ENCODE measurements around the gene SLC9C1.
A peak's percentile ranks its signal among the peaks of the same experiment; 100 is the strongest.

SLC9C1 gene

DNA sequence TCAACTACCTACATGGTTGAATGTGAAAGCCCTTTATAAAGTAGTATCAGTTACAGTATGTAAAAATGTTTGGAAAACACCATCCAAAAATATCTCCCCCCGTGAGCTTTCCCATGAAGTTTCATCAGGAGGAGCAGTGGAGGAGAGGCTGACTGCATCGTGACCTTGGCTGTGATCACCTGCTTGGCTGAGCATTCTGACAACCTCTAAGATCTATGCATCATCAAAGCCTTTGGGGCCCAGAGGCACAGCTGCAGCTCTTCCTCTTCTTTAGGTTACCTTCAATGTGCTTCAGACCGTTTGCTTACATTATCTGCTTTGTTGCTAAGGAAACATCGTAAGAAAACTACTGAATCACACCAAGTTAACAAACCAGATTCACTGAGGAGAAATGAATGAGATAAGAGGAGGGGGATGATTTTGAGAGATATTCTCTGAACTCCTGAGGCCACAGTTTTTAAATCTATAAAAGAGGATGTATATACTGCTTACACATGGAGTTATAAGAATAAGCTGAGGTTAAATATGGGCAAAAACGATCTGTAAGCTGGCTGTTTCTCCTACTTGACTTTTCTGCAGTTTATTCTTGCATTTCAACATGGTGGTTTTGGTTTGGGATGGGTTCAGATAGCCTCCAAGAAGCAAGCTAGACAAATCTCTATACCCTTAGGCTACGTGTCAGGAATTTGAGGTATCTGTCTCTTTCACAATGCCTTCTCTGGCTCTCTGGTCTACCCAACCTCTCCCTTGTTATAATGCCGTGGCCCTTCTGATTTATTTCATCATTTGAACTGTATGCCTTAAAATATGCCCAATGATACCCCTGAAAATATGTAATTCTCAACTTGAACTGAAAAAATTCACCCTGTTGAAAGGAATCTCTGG, 164.9 kb downstream of the SLC9C1 start:
- DNase-seq, result no peak

DNA sequence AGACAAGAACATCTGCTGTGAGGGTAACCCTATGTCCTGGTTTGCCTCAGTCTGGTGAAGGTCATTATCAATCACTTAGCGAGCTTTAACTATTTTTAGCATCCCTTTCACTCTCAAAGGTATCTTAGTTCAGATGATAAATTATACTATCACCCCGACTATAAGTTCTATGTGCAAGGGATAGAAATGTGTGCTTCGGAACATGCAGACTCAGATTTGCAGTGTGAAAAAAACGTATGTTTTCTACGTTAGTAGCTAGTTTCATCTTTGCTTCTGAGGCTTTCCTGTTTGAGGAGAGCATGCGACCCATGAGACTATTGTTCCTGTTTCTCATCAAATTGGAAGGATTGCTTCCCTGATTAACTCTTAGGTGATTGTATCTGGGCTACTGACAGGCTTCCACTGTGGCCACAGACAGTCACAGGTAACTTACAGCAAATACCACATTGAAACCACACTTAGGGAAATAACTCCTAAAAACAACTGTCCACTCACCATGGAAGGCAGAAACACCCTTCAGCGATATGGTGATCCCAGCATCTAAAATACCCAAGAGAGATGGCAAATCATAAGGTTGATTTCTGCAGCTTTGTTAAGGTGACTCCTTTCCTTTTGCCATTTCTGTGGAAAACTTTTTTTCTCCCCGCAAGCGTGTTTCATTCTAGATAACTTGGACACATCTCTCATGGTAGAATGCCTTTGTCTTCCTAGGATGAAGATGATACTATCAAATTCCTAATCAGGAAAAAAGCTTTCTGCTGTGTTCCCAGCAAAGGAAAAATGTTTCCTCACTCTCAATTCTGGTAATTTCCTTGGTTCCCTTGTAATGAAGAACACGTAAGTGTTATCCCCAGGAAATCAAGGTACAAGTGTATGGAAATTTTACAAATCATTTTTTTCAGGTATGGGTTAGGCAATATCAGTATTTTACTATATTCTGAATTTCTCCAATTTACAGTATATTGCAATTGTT, 166.2 kb downstream of the SLC9C1 start:
- DNase-seq, result no peak

DNA sequence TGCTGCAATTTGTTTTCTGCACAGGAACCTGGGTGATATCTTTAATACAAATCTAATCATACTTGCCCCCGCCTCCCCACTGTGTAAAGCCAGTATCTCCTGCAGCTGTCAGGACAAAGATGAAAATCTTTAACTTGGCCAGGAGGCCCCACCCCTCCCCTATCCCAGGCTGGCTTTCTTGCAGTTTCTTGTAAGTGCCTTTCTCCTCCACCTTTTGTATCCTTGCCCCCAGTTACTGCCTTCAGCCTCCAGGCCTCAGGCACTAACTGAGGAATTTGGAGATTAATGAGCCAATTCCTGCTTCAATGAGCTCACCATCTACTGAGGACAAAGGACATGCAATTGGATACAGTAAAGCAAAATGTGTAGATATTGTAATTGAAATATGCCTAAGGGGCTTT, 167.5 kb downstream of the SLC9C1 start:
- no peak for DNase-seq

DNA sequence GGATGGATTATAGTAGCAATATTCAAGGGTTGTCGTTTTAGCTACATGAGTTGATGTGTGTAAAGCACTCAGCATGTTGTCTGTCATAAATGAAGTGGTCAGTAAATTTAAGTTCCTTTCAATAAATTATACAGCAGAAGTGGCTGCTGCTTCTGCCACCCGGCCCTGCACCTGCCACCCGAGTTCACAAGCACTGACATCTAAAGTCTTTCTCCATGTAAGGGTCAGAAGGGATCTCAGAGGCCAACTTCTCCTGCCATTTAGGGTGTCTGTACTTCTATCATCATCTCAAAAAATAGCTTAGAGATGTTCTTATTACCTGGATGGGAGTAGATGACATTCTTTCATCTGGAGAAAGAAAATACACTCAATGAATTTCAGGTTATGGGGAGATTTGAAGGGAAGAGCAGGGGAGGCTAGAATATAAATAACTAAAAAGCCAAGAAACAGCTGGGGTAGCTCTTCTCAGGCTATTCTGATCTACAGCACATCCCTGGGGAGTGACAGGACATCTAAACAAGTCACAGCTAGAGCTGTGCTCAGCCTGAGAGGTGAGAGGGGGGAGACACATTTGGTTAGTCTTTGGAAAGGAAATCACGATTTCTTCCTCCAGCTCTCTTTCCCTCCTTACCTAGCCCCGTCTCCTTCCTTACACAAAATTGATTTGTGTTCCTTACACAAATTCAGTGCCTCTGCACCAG, 169.0 kb downstream of the SLC9C1 start:
- DNase-seq, result no peak

DNA sequence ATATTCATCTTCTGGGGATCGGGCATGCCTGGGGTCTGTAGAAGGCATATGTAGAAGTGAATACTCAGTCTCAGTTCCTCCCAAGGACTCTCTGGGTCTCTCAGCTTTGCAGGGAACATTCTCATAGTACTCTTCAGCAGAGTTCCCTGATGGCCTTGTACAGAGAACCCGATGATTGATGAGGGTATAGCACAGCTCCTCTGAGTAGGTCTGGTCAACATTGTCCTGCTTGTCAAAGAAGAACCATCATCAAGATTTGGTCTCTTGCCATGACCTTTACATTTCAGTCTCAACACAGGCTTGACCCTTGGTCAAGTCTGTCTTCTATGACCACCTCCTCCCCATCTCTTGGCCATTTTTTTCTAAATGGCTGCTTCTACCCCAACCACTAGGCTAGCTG, 170.5 kb downstream of the SLC9C1 start:
- DNase-seq, result no peak

DNA sequence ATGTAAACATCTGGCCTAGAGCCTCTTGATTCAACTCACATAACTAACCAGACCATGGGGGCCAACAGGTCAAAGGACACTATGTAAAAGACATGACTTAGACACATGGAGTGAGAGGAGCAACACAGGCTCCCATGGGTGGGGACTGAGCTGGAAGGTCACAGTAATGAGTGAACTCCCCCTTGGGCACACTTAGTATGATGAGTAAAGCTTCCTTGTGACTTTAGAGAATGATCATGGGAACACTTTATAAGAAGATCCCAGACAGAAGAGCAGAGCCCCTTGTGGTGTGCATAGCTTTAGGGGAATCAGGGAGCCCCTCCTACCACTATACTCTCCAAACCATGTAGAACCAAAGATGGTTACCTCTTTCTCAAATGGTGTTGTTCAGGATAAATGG, 171.1 kb downstream of the SLC9C1 start:
- no peak for DNase-seq

DNA sequence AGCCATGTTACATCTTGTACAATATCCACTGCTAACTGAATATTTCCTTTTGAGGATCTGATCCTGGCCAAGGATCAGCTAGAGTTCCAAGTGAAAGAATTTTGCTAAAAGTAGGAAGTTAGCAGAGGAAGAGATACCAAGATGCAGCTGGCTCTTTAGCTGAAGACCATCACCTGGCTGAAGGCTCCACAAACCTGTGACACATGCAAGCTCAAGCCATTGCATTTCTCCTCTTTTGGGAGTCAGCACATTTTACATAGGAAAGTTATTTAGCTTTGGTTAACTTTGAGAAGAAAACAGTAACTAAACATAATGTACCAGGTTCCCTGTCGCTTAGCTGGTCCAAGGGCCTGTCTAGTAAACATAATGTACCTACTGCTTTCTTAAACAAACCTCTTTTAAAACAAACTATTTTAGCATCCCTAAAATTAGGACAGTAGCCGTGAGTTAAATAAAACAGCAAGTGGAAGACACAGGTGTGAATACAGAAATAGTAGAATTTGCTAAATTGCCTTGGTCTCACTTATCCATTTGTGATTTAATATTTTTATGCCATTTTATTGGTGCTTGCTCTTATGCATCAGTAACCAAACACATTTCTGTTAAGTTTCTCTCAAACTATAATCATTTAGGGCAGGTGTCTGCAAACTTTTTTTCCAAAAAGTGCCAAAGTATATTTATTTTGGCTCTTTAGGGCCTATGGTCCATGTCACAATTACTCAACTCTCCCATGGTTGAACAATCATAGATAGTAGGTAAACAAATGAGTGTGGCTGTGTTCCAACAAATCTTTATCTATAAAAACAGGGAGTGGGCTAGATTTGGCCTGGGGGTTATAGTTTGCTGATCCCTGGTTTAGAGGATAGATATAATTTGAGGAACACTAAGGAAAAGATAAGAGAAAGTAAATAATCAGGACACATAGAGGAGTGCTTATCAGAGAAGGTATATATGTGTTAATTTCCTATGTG, 172.2 kb downstream of the SLC9C1 start:
- DNase-seq, result no peak

DNA sequence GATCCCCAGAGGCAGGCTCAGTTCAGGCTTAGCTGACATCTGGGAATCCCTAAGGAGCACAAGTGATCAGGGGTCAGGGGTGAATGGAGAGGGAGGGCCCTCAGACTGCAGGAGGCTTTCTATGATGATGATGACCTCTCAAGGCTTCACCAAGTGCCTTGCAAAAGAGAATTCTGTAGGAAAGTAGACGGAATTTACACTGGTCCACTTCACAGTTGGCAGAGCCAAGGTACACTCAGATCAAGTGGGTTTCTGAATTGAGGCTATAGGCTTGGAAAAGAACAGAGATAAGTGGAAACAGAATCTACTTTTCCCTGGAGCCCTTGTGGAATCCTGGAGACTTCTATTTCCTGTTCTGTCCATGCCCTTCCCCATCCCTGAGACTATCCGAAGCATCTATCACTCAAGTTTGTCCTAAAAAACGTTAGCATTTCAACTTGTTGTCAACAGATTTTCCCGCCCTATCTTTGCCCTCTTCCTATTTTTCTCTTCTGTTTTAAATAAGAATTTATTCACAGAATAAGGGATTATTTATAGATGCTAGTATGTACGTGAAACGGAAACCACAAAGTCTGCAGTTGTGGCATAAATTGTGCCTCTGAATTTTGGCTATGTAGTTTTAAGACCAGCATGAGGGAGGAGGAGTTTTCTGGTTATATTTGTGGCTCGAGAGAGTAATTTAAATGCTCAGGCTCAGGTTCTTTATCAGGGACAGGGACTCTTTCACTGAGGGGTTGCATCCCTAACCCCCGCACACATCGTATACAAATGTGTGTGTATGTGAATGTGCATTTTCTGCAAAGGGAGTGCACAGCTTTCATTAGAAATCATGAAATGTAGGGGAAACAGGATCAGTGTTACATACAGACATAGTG, 173.8 kb downstream of the SLC9C1 start:
- DNase-seq, result peak; percentile 35

DNA sequence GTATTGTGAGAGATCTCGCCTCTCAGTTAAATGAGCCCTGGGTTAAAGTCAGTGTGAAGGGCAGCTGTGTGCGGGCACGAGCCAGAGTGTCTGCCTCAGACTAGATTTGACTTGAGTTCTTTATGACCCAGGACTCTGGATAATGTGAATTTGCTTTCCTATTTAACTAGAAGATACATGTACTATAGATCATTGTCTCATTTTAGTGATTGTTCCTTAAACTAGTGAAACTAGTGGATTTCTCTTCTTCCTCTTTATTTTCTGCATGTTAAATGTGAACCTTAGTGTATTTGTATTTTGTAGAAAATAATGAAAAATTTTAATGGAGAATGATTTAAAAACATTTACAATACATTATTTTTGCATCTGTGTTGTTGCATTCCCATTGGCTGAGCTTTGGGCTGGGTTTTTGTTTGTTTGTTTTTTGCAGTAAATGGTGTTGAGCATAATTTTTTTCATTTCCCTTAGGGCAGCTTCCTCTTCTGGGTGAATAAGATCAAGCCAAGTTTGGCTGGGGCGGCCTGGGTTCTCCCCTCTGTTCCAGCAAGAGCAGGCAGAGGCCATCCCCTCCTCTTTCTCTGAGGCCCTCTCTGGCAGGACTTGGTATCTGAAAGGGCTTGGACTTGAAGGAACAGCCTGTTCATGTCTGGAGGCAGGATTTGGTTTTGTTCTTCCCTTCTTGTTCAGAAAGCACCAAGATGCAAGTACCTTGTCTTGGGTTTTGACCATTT, 176.0 kb downstream of the SLC9C1 start:
- DNase-seq, result no peak

DNA sequence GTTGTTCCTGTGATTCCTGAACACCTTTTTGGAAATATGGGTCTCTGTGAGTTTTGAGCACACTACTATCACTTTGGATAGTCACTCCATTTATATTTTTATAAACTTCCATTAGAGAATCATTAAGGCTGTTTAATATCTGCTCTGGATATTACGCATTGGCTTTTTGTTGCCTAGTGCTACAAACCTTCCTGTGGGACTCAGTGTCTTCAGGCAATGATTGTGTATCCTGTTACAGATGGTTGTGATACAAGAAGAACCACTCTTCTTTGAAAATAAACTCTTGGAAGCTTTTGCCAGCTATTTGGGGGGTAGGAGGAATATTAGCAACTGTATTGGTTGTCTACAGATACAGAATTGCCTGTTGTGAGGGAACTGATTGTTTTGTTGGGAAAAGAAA, 176.6 kb downstream of the SLC9C1 start:
- no peak for DNase-seq

DNA sequence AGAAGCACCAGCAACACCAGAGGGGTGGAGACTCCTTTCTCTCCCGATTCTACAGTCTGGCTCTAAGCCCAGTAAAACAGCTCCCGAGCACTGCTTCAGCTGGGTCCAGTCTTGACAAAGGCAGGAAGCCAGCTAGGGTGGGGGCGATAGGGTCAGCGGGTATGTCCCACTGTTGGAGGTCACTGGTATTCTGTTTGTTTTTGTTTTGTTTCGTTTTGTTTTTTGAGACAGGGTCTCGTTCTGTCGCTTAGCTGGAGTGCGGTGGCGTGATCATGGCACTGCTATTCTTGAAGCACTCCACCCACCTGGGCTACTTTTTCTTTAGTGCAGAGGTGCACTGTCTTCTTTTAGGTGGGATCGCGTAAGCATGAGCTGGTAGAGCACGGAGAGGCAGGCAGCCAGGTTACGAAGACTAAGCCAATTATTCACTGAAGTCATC, 177.2 kb downstream of the SLC9C1 start:
- peak; percentile 31 for DNase-seq

DNA sequence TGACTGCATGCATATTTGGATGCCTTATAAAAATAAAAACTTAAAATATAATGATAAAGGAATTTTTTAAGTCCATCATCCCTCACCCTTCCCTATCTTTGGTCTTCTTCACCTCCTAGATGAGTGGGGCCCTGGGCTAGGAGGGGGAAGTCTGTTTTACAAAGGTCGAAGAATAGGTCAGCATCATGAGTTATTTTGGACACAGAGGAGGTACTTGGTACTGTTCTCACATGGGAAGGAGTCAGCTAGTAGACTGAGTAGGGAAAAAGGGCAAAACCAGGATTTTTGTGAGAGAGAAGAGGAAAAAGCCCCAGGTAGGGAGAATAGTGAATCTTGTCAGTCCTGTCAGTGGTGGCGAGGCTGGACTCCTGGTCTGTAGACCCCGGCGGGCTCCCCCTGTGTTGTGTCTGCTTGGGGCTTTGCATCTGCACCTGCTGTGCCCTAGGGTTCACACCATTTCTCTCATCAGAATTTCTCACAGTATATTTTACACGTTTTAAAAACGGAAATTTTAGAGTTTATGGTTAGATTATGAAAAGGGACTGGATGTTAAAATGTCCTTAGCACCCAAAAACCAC, 178.1 kb downstream of the SLC9C1 start:
- DNase-seq, result no peak

DNA sequence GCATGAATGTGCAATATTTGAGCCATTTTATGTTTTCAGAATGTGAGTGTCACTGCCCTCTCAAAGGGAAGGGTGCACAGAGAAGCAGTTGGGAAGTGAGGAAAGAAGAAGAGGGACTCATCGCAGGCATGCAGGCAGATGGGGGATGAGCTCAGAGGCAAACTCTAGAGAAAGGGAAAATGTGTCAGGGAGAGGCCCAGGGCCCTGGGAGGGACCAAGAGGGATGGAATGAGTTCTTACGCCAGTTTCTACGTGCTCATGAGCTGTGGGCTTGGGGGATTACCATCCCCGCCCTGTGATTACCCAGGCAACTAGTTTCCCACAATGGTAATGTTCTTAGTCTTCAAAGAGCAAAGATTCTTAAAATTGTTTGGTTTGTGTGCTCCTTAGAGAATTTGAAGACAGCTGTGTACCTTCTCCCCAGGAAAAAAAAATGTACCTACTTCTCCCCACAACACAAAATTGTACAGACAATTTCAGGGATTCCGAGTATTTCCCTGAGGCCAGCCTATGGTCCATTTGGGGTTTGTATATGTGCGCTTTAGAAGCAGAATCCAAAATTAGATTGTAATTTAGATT, 178.8 kb downstream of the SLC9C1 start:
- no peak for DNase-seq

DNA sequence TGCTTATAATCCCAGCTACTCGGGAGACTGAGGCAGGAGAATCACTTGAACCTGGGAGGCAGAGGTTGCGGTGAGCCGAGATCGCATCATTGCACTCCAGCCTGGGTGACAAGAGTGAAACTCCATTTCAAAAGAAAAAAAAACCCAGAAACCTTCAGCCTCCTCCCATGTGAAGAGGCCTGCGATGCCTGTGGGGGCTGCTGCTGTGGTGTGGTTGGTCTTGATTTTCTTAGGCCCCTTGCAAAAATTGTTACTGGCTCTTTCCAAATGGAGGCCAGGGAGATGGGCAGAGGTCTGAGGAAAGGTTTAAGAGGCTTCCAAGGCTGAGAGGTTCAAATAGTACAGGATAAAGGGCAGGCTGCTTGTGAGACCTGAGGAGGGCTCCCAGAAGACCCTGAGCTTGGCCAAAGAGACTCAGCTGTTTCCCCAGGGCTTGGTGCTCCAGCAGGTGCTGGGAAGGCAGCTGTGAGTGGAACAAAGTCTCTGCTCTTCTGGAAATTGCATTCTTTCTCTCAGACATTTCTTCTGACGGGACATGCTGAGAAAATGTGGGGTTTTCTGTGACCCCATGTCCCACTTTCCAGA, 179.3 kb downstream of the SLC9C1 start:
- no peak for DNase-seq

DNA sequence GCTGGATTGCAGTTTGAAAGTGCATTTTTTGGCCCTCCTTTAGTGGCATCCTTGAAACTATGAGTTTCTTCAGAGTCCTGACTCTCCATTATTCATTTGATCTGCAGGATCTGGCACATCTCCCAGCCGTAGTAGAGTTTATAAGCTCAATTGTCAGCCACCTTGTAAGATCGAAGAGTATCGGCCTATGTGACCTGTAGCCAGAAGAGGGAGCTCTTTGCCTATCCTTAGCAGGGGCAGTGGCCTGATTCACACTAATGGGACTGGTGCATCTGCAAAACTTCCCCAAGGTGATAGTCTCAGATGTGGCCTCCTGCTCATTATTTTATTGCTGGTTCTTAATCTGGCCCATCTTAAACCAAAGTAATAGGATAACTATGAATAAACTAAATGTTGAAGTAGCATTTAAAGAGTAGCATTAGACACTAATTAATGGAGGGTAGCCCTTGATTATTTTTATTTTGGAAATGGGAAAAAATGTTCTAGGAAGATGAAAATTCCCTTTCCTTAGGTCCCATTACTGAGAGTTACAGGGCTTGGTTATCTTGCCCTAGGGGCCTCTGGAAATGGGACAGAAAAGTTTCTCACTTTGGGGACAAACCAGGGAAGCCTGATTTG, 182.1 kb downstream of the SLC9C1 start:
- peak; percentile 80 for DNase-seq

DNA sequence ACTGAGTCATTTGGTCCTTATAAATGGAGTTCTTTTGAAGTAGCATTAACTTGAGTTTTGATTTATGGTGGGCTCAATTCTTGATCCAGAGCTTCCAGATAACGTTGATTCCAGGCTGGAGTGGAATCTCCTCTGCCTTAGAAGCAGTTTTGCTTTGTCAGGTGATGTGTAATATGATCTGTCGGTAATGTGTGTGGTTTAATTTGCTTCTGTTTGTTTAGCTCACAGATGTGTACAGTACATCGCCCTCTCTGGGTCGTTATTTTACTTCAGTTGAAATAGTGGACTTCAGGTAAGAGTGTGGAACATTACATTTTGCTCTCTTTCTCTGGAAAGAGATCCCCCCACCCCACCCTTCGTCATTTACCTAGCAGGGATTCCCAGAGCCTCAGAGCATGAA, 184.7 kb downstream of the SLC9C1 start:
- DNase-seq, result peak; percentile 39

DNA sequence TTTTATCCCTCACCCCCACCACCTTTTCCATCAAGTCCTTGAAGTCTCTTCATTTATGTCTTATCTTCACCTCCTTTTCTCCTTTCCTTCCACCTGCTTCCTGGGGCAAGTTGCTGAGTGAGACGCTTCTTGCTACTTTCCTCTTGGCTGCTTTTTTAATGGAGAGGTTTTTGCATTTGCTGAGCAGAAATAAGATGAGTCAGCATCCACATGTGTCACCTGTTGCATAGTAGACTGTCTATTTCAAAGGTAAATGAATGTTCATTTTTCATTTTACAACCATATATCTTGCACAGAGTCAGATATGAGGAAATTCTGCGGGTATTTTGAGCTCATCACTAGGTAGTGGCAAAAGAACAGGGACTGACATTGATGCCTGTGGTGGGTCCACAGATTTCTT, 189.2 kb downstream of the SLC9C1 start:
- no peak for DNase-seq

DNA sequence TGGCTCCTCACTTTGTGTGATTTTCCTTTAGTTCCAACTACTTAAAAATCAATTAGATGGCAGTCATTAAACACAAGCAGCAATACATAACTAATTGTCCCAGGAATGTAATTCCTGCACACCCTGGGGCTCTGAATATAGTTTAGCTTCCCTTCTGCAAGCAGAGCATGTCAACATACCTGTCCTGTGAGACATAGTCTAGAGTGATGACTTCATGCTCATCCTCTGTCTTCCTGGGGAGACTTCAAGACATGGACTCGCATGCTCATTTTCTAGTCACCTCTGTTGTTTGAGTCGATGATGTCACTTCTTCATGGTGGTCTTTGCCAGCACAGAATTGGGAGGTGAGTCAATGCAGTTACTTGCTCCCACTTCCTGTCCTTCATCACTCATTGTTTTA, 192.1 kb downstream of the SLC9C1 start:
- no peak for DNase-seq

Data from NCI-H2029 treated with DMSO at 0.1 percent for 48 hours (cell line).